Progenitor cell of endocrine pancreas (in vitro differentiated cells): ENCODE results near the gene CELA3B. TPM values are rescaled to one million over a fixed set of nuclear protein-coding genes. Genes with fewer than 3 reads are reported as not detected.
"Not testable (repeated sequence)": the region's sequence is repeated elsewhere in the genome, so short reads cannot be mapped to it uniquely, and the experiment has no call there.

Experiments used
- DNase-seq: peaks from one replicate; pipeline ENCODE4 v3.0.0; 2021; ENCODE audit warnings: low spot score; ENCODE audit not compliant: unreplicated experiment
- H3K27ac Mint-ChIP-seq: 2 replicates; pipeline ENCODE4 v1.8.0; 2021; ENCODE audit warnings: mild to moderate bottlenecking, moderate library complexity, mixed read lengths
- H3K27me3 Mint-ChIP-seq: 2 replicates; pipeline ENCODE4 v1.8.0; 2021; ENCODE audit warnings: mixed read lengths
- H3K36me3 Mint-ChIP-seq: 2 replicates; pipeline ENCODE4 v1.8.0; 2022; ENCODE audit warnings: mixed read lengths; ENCODE audit not compliant: insufficient read depth
- H3K4me1 Mint-ChIP-seq: 2 replicates; pipeline ENCODE4 v1.8.0; 2021; ENCODE audit warnings: low read depth, mixed read lengths
- H3K4me3 Mint-ChIP-seq: 2 replicates; pipeline ENCODE4 v1.8.0; 2021; ENCODE audit warnings: low read depth, mild to moderate bottlenecking, moderate library complexity, mixed read lengths
- H3K9me3 Mint-ChIP-seq: 2 replicates; pipeline ENCODE4 v1.8.0; 2021; ENCODE audit warnings: low read depth, mixed read lengths
- total RNA-seq: library from RNA; stranded (reverse); gene quantifications from 2 replicates; pipeline ENCODE4 v1.2.1, GENCODE V29; 2021

The CELA3B gene
- total RNA-seq, 1 donor from 2014 or later: not detected

DNA sequence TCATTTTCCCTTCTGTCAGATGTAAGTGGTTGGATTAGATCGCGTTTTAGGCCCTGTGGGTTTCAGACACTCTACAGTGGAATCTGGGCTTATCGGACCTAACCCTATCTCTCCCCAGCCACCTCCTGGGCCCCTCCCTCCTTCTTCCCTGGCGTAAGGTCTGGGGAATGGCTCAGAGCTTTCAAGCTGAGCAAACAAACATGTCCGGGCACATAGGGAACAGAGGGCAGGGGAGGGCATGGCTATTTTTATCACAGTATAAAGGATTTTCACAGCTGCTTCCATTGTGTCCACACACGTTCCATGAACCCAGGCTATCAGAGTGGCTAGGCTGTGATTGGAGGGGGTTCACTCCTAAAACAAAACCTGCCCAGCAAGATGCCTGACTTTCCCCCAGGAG, 2.1 kb upstream of the CELA3B start:
- H3K9me3 Mint-ChIP-seq, DNase-seq, H3K27me3 Mint-ChIP-seq, H3K36me3 Mint-ChIP-seq, H3K4me3 Mint-ChIP-seq: not testable (repeated sequence)
- H3K4me1 Mint-ChIP-seq: peaks cover 22% of the 10 kb centered on the region
- peak overlapping the region; percentile 95 for H3K27ac Mint-ChIP-seq

DNA sequence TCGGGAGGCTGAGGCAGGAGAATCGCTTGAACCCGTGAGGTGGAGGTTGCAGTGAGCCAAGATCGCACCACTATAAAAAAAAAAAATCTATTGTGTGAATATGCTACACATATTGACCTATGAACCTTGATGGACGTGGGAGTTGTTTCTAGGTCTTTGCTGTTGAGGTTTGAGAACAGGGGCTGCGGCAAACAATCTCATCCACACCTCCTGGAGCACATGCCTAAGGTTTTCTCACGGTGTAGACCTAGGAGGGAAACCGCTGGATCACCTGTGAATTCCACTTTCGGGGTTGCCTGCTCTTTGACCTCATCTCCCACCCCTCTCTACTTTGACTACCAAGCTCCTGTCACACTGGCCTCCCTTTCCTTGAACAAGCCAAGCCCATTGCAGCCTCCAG, 1.5 kb upstream of the CELA3B start:
- not testable (repeated sequence) for H3K4me3 Mint-ChIP-seq, DNase-seq, H3K9me3 Mint-ChIP-seq, H3K27me3 Mint-ChIP-seq, H3K36me3 Mint-ChIP-seq
- Mint-ChIP-seq H3K27ac (peak overlapping the region; percentile 88), H3K4me1 (peaks cover 22% of the 10 kb centered on the region)

DNA sequence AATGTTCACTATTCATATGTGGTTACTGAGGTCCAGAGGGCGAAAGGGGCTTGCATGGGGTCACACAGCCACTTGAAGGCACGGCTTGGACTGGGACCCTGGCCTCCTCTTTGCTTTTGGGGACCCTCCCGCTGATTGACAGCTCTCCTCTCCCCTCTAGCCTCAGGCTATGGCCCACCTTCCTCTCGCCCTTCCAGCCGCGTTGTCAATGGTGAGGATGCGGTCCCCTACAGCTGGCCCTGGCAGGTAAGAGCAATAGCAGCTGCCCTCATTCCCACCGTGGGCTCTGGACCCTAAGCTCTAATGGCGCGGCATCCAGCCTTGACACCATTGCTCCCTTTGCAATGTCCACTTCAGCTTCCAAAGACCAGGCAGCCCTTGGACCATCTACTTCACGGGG, 1.4 kb downstream of the CELA3B start:
- not testable (repeated sequence) for H3K4me3 Mint-ChIP-seq, H3K36me3 Mint-ChIP-seq, H3K4me1 Mint-ChIP-seq, H3K9me3 Mint-ChIP-seq, H3K27me3 Mint-ChIP-seq, DNase-seq
- peak overlapping the region; percentile 56 for H3K27ac Mint-ChIP-seq

DNA sequence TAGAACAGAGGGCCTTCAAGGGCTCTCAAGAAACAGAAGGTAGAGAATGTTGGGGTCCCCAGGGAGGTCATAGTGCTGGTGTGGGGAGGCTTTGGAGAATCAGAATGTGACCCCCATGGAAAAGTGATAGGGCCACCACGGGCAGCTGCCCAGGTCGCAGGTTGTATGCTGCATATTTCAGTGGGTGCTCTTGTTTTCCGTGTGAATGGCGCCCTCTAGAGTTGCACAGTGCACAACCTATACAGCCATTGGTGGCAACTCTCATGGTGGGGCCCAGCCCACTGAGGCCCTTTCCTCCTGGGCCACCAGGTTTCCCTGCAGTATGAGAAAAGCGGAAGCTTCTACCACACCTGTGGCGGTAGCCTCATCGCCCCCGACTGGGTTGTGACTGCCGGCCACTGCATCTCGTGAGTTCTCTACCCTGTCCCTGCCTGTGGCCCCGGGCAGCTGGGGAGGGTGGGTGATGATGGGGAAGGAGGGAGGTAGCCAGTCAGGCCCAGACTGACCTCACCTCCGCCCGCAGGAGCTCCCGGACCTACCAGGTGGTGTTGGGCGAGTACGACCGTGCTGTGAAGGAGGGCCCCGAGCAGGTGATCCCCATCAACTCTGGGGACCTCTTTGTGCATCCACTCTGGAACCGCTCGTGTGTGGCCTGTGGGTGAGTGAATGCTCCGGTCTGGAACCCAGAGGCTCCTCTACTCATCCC, 3.8 kb downstream of the CELA3B start:
- not testable (repeated sequence) for H3K4me1 Mint-ChIP-seq, H3K9me3 Mint-ChIP-seq, H3K4me3 Mint-ChIP-seq, H3K27me3 Mint-ChIP-seq, H3K36me3 Mint-ChIP-seq, DNase-seq, H3K27ac Mint-ChIP-seq

DNA sequence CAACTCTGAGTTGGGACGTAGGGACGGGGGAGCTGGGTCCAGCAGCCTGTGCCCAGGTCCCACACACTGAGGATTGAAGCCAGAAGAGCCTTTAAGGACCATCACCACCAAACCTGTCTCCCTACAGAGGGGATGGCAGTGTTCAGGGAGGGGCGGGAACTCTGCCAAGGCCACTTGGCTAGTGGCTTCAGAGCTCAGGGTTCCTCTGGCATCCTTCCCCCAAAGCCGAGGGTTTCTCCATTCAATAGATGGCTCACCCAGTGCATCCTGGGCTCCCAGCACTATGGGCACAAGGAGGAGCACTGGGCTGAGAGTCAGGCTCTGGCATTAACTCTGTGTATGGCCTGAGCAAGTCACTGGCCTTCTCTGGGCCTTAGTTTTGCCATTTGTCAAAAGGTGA, 4.4 kb downstream of the CELA3B start:
- not testable (repeated sequence) for H3K27me3 Mint-ChIP-seq, H3K27ac Mint-ChIP-seq, H3K4me3 Mint-ChIP-seq, H3K9me3 Mint-ChIP-seq, H3K36me3 Mint-ChIP-seq, H3K4me1 Mint-ChIP-seq, DNase-seq

DNA sequence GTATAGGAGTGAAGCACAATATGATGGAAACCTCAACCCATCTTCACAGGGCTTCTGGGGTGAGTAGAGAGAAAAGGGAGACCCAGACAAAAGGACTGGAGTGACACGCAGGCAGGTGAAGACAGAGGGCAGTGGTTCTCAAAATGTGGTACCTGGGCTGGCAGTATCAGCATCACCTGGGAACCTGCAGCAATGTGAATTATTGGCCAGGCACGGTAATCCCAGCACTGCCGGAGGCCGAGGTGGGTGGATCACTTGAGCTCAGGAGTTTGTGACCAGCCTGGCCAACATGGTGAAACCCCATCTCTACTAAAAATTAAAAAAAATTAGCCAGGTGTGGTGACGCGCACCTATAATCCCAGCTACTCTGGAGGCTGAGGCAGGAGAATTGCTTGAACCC, 5.3 kb downstream of the CELA3B start:
- not testable (repeated sequence) for H3K27me3 Mint-ChIP-seq, H3K4me1 Mint-ChIP-seq, H3K4me3 Mint-ChIP-seq, H3K27ac Mint-ChIP-seq, H3K9me3 Mint-ChIP-seq, DNase-seq, H3K36me3 Mint-ChIP-seq

DNA sequence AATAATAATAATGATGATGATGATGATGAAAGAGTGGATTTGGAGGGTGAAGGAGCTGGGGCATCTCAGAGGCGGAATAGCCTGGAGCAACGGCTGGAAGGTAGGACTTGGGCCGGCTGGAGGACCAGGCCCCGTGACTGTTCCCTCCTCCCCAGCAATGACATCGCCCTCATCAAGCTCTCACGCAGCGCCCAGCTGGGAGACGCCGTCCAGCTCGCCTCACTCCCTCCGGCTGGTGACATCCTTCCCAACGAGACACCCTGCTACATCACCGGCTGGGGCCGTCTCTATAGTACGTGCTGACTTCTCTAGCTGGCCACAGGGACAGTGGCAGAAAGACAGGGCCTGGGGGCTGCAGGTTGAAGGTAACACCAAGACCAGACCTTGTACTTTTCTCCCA, 6.7 kb downstream of the CELA3B start:
- H3K36me3 Mint-ChIP-seq, H3K27ac Mint-ChIP-seq, H3K27me3 Mint-ChIP-seq, H3K9me3 Mint-ChIP-seq, H3K4me1 Mint-ChIP-seq, H3K4me3 Mint-ChIP-seq, DNase-seq: not testable (repeated sequence)

DNA sequence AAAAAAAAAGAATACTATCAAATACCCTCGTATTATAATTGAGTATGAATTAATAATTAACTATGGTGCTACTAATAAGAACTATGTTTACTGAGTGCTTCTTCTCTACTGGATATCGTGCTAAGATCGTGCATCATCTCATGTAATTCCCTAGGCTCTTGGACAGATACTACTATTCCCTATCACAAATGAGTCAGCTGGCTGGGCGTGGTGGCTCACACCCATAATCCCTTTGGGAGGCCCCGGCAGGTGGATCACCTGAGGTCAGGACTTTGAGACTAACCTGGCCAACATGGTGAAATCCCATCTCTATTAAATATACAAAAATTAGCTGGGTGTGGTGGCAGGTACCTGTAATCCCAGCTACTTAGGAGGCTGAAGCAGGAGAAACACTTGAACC, 9.1 kb downstream of the CELA3B start:
- not testable (repeated sequence) for H3K4me3 Mint-ChIP-seq, H3K27me3 Mint-ChIP-seq, H3K27ac Mint-ChIP-seq, H3K9me3 Mint-ChIP-seq, DNase-seq, H3K36me3 Mint-ChIP-seq, H3K4me1 Mint-ChIP-seq

DNA sequence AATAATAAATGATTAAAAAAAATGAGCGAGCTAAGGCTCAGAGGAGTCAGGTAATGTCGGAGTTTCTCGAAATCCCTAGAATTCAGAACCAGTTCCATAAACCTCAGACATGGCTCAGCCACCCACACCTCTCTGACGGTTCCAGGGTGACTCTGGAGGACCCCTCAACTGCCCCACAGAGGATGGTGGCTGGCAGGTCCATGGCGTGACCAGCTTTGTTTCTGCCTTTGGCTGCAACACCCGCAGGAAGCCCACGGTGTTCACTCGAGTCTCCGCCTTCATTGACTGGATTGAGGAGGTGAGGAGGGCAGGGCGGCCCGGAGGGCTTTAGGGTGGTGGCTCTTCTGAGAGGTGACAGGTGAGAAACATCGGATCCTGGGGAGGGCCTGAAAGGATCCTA, 9.6 kb downstream of the CELA3B start:
- H3K9me3 Mint-ChIP-seq, DNase-seq, H3K27me3 Mint-ChIP-seq: not testable (repeated sequence)

DNA sequence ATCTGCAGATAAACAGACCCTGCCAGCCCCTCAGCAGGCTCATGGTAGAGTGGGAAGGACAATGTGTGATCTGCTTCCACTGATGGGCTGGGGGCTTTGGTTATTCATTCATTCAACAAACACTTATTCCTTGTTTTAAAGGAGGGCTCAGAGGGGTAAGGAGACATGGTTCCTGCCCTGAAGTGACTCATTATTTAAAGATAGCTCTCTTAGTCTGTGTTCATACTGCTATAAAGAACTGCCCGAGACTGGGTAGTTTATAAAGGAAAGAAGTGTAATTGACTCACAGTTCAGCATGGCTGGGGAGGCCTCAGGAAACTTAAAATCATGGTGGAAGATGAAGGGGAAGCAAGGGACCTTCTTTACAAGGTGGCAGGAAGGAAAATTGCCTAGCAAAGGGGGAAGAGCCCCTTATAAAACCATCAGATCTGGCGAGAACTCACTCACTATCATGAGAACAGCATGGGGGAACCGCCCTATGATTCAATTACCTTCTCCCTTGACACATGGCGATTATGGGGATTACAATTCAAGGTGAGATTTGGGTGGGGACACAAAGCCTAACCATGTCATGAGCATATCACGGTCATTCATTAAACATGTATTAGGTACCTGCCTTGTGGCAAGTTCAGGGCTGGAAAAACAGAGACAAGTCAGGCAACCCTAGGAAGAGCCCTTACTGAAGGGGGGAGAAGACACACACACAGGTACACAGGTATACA, 13.0 kb downstream of the CELA3B start:
- H3K27me3 Mint-ChIP-seq, H3K27ac Mint-ChIP-seq, H3K36me3 Mint-ChIP-seq, H3K9me3 Mint-ChIP-seq, DNase-seq, H3K4me3 Mint-ChIP-seq: not testable (repeated sequence)
- H3K4me1 Mint-ChIP-seq: peaks cover 15% of the 10 kb centered on the region

More for the DNA sequence above, 9.6 kb downstream of the CELA3B start:
- H3K4me3 Mint-ChIP-seq, H3K4me1 Mint-ChIP-seq, H3K36me3 Mint-ChIP-seq, H3K27ac Mint-ChIP-seq: not testable (repeated sequence)

DNA sequence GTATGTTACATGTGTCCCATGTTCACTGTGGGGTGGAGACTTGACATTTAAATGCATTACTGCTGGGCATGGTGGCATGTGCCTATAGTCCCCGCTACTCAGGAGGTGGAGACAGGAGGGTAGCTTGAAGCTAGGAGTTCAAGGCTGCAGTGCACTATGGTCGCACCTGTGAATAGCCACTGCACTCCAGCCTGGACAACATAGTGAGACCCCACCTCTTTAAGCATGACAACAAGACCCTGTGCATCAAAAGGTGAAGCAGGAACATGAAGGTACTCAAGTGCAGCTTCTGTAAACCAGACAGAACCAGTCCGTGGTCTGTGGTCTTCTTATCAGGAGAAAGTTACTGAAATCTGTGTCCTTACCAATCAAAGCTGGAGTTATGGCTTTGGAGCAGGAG, 15.4 kb downstream of the CELA3B start:
- not testable (repeated sequence) for H3K9me3 Mint-ChIP-seq, DNase-seq, H3K36me3 Mint-ChIP-seq, H3K4me3 Mint-ChIP-seq, H3K27me3 Mint-ChIP-seq
- Mint-ChIP-seq H3K4me1 (peaks cover 26% of the 10 kb centered on the region), H3K27ac (peak overlapping the region; percentile 45)

DNA sequence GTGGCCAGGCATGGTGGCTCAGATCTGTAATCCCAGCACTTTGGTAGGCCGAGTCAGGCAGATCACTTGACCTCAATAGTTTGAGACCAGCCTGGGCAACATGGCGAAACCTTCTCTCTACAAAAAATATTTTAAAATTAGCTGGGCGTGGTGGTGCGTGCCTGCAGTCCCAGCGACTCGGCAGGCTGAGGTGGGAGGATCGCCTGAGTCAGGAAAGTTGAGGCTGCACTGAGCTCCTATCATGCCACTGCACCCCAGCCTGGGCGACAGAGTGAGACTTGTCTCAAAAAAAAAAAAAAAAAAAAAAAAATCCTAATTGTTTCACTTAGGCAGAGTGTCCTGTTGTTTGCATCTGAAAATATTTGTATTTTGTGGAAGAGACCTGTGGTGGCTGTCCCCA, 17.9 kb downstream of the CELA3B start:
- not testable (repeated sequence) for DNase-seq, H3K9me3 Mint-ChIP-seq, H3K27me3 Mint-ChIP-seq, H3K36me3 Mint-ChIP-seq
- Mint-ChIP-seq H3K27ac (peak overlapping the region; percentile 80), H3K4me3 (peak overlapping the region; percentile 57), H3K4me1 (peaks cover 39% of the 10 kb centered on the region)

DNA sequence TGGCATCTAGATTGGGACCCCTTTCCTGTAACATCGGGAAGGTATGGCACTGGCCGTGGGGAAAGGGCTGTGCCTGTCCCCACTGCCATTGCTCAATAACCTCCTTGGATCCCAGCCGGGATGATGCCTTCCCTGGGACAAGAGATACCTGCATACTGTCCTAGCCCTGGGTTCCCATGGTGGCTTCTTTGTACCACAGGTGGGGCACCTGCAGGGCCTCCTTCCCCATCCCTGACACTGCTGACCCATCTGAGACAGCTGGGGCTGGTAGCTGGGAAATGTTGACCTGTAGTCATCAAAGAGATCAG, 19.8 kb downstream of the CELA3B start:
- peaks cover 40% of the 10 kb centered on the region for H3K4me1 Mint-ChIP-seq

More for the DNA sequence above, 19.8 kb downstream of the CELA3B start:
- not testable (repeated sequence) for H3K27me3 Mint-ChIP-seq, H3K36me3 Mint-ChIP-seq, DNase-seq, H3K9me3 Mint-ChIP-seq, H3K4me3 Mint-ChIP-seq
- H3K27ac Mint-ChIP-seq: peak overlapping the region; percentile 96
